Measurements from ENCODE around the gene OMP. TPM values are rescaled to one million over a fixed set of nuclear protein-coding genes. Genes with fewer than 3 reads are reported as not detected.

Gene OMP
- total and polyA plus RNA-seq, 4 donors, result 0.33 to 0.56 TPM; not detected in 2

DNA sequence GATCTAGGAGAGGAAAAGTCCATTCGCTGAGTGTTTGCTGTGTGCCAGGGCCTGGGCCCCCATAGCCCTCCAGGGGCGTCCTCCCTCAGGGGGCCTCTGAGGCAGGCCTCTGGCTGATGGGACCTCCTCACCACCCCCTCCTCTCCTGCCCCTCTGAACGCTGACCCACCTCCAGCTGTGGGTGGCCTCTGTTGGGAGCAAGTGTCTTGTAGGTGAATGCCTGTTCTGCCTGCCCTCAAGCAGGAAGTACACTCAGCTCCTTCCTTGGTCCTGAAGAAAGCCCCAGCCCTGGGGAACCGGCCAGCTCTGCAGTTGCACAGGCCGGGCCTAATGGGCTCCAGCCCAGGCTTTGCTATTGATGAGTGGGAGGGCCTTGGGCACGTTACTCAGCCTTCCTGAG, 28.9 kb downstream of the OMP start:
- H3K4me1 ChIP-seq (ENCODE audit: control insufficient read depth, insufficient read depth, low read length), result peaks cover 40% of the 10 kb centered on the region
- DNase-seq (ENCODE audit: low read depth in 4 of 6, low spot score in 6 of 6), result no peak
- H3K27me3 ChIP-seq (ENCODE audit: control insufficient read depth, insufficient read depth, low read length), result no peaks in the 10 kb centered on the region
- H3K36me3 ChIP-seq (ENCODE audit: control insufficient read depth, insufficient read depth, low read length), result no peaks in the 10 kb centered on the region
- no peaks in the 10 kb centered on the region for H3K9me3 ChIP-seq (ENCODE audit: control insufficient read depth, insufficient read depth, low read length)
- no peak overlapping the region for H3K4me3 ChIP-seq (ENCODE audit: low read depth, low read length)
- 90% methylated on average over 2 of the region's 6 CpGs for WGBS (ENCODE audit: insufficient coverage)
- H3K27ac ChIP-seq (ENCODE audit: low read depth, low read length), result no peak overlapping the region

GRCh38 chr11:77135069-77135468, 32.4 kb downstream of the OMP start:
- WGBS (ENCODE audit: insufficient coverage), result no CpG with 5 or more reads among the region's 2 CpGs
- Histone ChIP-seq H3K27ac (ENCODE audit: low read depth, low read length) (no peak overlapping the region), H3K4me3 (ENCODE audit: low read depth, low read length) (no peak overlapping the region), H3K9me3 (ENCODE audit: control insufficient read depth, insufficient read depth, low read length) (no peaks in the 10 kb centered on the region), H3K27me3 (ENCODE audit: control insufficient read depth, insufficient read depth, low read length) (peaks cover 26% of the 10 kb centered on the region), H3K36me3 (ENCODE audit: control insufficient read depth, insufficient read depth, low read length) (no peaks in the 10 kb centered on the region), H3K4me1 (ENCODE audit: control insufficient read depth, insufficient read depth, low read length) (peaks cover 20% of the 10 kb centered on the region)
- DNase-seq (ENCODE audit: low read depth in 4 of 6, low spot score in 6 of 6), result no peak

DNA sequence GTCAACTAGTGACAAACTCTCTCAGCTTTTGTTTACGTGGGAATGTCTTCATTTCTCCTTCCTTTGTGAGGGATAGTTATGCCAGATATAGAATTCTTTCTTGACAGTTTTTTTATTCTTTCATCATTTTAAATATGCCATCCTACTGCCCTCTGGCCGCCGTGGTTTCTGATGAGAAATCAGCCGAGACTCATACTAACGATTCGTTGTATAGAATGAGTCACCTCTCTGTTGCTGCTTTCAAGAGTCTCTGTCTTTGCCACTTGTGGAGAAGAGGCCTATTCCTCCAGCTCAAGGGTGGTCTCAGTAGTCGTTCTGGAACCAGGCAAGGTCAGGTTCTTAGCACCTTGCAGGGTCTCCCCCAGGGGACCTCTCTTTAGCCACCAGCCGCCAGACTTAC, 33.4 kb downstream of the OMP start:
- Histone ChIP-seq H3K4me1 (ENCODE audit: control insufficient read depth, insufficient read depth, low read length) (peaks cover 14% of the 10 kb centered on the region), H3K27ac (ENCODE audit: low read depth, low read length) (no peak overlapping the region), H3K9me3 (ENCODE audit: control insufficient read depth, insufficient read depth, low read length) (no peaks in the 10 kb centered on the region), H3K4me3 (ENCODE audit: low read depth, low read length) (no peak overlapping the region), H3K27me3 (ENCODE audit: control insufficient read depth, insufficient read depth, low read length) (peaks cover 26% of the 10 kb centered on the region), H3K36me3 (ENCODE audit: control insufficient read depth, insufficient read depth, low read length) (no peaks in the 10 kb centered on the region)
- no peak for DNase-seq (ENCODE audit: low read depth in 4 of 6, low spot score in 6 of 6)
- WGBS (ENCODE audit: insufficient coverage), result 79% methylated on average over 7 of the region's 8 CpGs

GRCh38 chr11:77136784-77137420, 34.3 kb downstream of the OMP start:
- DNase-seq (ENCODE audit: low read depth in 4 of 6, low spot score in 6 of 6), result no peak
- no peaks in the 10 kb centered on the region for H3K36me3 ChIP-seq (ENCODE audit: control insufficient read depth, insufficient read depth, low read length)
- 75% methylated on average over 7 of the region's 12 CpGs for WGBS (ENCODE audit: insufficient coverage)
- H3K4me1 ChIP-seq (ENCODE audit: control insufficient read depth, insufficient read depth, low read length), result peaks cover 6% of the 10 kb centered on the region
- peaks cover 26% of the 10 kb centered on the region for H3K27me3 ChIP-seq (ENCODE audit: control insufficient read depth, insufficient read depth, low read length)
- no peaks in the 10 kb centered on the region for H3K9me3 ChIP-seq (ENCODE audit: control insufficient read depth, insufficient read depth, low read length)
- H3K4me3 ChIP-seq (ENCODE audit: low read depth, low read length), result no peak overlapping the region
- H3K27ac ChIP-seq (ENCODE audit: low read depth, low read length), result no peak overlapping the region

GRCh38 chr11:77137421-77137820, 34.8 kb downstream of the OMP start:
- WGBS (ENCODE audit: insufficient coverage), result 76% methylated on average over 11 of the region's 11 CpGs
- no peak for DNase-seq (ENCODE audit: low read depth in 4 of 6, low spot score in 6 of 6)
- Histone ChIP-seq H3K27me3 (ENCODE audit: control insufficient read depth, insufficient read depth, low read length) (peaks cover 26% of the 10 kb centered on the region), H3K4me3 (ENCODE audit: low read depth, low read length) (no peak overlapping the region), H3K4me1 (ENCODE audit: control insufficient read depth, insufficient read depth, low read length) (peaks cover 6% of the 10 kb centered on the region), H3K27ac (ENCODE audit: low read depth, low read length) (no peak overlapping the region), H3K9me3 (ENCODE audit: control insufficient read depth, insufficient read depth, low read length) (no peaks in the 10 kb centered on the region), H3K36me3 (ENCODE audit: control insufficient read depth, insufficient read depth, low read length) (no peaks in the 10 kb centered on the region)

DNA sequence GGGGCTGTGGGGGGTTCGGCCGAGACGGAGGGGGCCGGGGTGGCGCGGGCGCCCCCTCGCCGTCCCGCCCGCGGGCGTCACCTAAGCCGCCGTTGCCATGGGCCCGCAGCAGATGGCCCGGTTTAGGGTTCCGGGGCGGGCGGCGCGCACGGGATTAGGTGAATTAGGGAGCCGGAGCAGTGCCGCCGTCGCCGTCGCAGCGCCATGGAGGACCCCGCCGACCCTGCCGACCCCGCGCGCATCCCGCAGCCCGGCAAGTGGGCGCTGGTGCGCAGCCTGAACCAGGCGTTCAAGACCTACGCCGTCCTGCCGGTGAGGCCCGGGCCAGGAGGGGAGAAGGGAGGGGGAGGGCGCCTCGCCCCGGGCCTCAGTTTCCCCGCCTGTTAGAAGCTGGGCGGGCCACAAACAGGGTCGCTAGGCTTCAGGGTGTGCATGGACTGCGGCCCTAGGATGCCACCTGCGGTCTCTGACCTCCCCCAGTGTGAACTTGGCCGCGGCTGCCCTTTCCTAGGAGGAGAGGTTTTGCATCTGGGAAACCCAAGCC, 35.5 kb downstream of the OMP start:
- Histone ChIP-seq H3K36me3 (ENCODE audit: control insufficient read depth, insufficient read depth, low read length) (no peaks in the 10 kb centered on the region), H3K4me3 (ENCODE audit: low read depth, low read length) (no peak overlapping the region), H3K27me3 (ENCODE audit: control insufficient read depth, insufficient read depth, low read length) (peaks cover 26% of the 10 kb centered on the region), H3K9me3 (ENCODE audit: control insufficient read depth, insufficient read depth, low read length) (no peaks in the 10 kb centered on the region), H3K27ac (ENCODE audit: low read depth, low read length) (no peak overlapping the region), H3K4me1 (ENCODE audit: control insufficient read depth, insufficient read depth, low read length) (peaks cover 6% of the 10 kb centered on the region)
- DNase-seq (ENCODE audit: low read depth in 4 of 6, low spot score in 6 of 6), result no peak
- WGBS (ENCODE audit: insufficient coverage), result 13% methylated on average over 55 of the region's 55 CpGs

DNA sequence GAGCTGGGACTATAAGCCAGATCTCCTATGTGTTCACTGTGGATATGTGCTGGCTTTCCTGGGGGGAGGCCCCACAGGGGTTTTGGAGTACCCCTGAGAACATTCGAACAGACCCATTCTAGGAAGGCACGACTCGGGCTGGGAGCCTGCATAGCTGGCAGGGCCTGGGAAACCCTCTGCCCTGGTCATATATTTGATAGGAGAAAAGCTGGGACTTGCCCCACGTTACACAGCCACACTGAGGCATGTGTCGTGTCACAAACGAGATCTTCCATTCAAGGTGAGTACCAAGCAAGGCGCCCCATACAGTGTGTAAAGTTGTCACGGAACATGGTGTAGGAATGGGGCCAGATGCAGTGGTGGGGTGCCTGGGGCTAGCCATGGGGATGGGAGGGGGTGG, 36.6 kb downstream of the OMP start:
- Histone ChIP-seq H3K4me3 (ENCODE audit: low read depth, low read length) (no peak overlapping the region), H3K36me3 (ENCODE audit: control insufficient read depth, insufficient read depth, low read length) (no peaks in the 10 kb centered on the region), H3K9me3 (ENCODE audit: control insufficient read depth, insufficient read depth, low read length) (no peaks in the 10 kb centered on the region), H3K4me1 (ENCODE audit: control insufficient read depth, insufficient read depth, low read length) (peaks cover 6% of the 10 kb centered on the region), H3K27me3 (ENCODE audit: control insufficient read depth, insufficient read depth, low read length) (peaks cover 26% of the 10 kb centered on the region), H3K27ac (ENCODE audit: low read depth, low read length) (no peak overlapping the region)
- DNase-seq (ENCODE audit: low read depth in 4 of 6, low spot score in 6 of 6), result no peak
- 89% methylated on average over 6 of the region's 8 CpGs for whole genome bisulfite sequencing (ENCODE audit: insufficient coverage)

GRCh38 chr11:77140231-77140851, 37.7 kb downstream of the OMP start:
- Histone ChIP-seq H3K4me1 (ENCODE audit: control insufficient read depth, insufficient read depth, low read length) (peaks cover 12% of the 10 kb centered on the region), H3K36me3 (ENCODE audit: control insufficient read depth, insufficient read depth, low read length) (no peaks in the 10 kb centered on the region), H3K4me3 (ENCODE audit: low read depth, low read length) (no peak overlapping the region), H3K27me3 (ENCODE audit: control insufficient read depth, insufficient read depth, low read length) (peaks cover 26% of the 10 kb centered on the region), H3K9me3 (ENCODE audit: control insufficient read depth, insufficient read depth, low read length) (no peaks in the 10 kb centered on the region), H3K27ac (ENCODE audit: low read depth, low read length) (no peak overlapping the region)
- WGBS (ENCODE audit: insufficient coverage), result 56% methylated on average over 1 of the region's 8 CpGs
- no peak for DNase-seq (ENCODE audit: low read depth in 4 of 6, low spot score in 6 of 6)

- no CpG with 5 or more reads among the region's 4 CpGs for WGBS (ENCODE audit: insufficient coverage)
- Histone ChIP-seq H3K27ac (ENCODE audit: low read depth, low read length) (no peak overlapping the region), H3K9me3 (ENCODE audit: control insufficient read depth, insufficient read depth, low read length) (no peaks in the 10 kb centered on the region)
Observed at GRCh38 chr11:77141034-77141433, 38.4 kb downstream of the OMP start.

GRCh38 chr11:77141475-77141874, 38.8 kb downstream of the OMP start:
- no peak for DNase-seq (ENCODE audit: low read depth in 4 of 6, low spot score in 6 of 6)
- Histone ChIP-seq H3K4me1 (ENCODE audit: control insufficient read depth, insufficient read depth, low read length) (peaks cover 17% of the 10 kb centered on the region), H3K27ac (ENCODE audit: low read depth, low read length) (no peak overlapping the region), H3K27me3 (ENCODE audit: control insufficient read depth, insufficient read depth, low read length) (peaks cover 26% of the 10 kb centered on the region), H3K9me3 (ENCODE audit: control insufficient read depth, insufficient read depth, low read length) (no peaks in the 10 kb centered on the region), H3K36me3 (ENCODE audit: control insufficient read depth, insufficient read depth, low read length) (no peaks in the 10 kb centered on the region), H3K4me3 (ENCODE audit: low read depth, low read length) (no peak overlapping the region)
- WGBS (ENCODE audit: insufficient coverage), result 94% methylated on average over 4 of the region's 4 CpGs

More at GRCh38 chr11:77141034-77141433, 38.4 kb downstream of the OMP start:
- Histone ChIP-seq H3K4me1 (ENCODE audit: control insufficient read depth, insufficient read depth, low read length) (peaks cover 12% of the 10 kb centered on the region), H3K4me3 (ENCODE audit: low read depth, low read length) (no peak overlapping the region), H3K36me3 (ENCODE audit: control insufficient read depth, insufficient read depth, low read length) (no peaks in the 10 kb centered on the region), H3K27me3 (ENCODE audit: control insufficient read depth, insufficient read depth, low read length) (peaks cover 26% of the 10 kb centered on the region)
- no peak for DNase-seq (ENCODE audit: low read depth in 4 of 6, low spot score in 6 of 6)

All from spinal cord (tissue), 10 donors.